RWPE2 (cell line): ENCODE results near the gene ME3.
A peak's percentile ranks its signal among the peaks of the same experiment; 100 is the strongest.

Experiments used
- ATAC-seq: fragments of 200-7000 bp; cut with Tn5 transposase; 3 replicates; pipeline ENCODE4 v1.9.1; 2021; ENCODE audit warnings: low read depth
- DNase-seq: peaks from one replicate; pipeline ENCODE4 v3.0.0-alpha.2; 2020; ENCODE audit warnings: low spot score
- H3K27ac ChIP-seq: fragments of 450-650 bp; 2 replicates; pipeline ENCODE4 v1.5.1; 2017; ENCODE audit warnings: mild to moderate bottlenecking; ENCODE audit not compliant: poor library complexity, severe bottlenecking
- H3K27me3 ChIP-seq: fragments of 250-450 bp; sonication (Bioruptor Pico); 2 replicates; pipeline ENCODE4 v1.5.1; 2021; ENCODE audit warnings: mild to moderate bottlenecking, moderate library complexity; ENCODE audit not compliant: insufficient read depth, poor library complexity, severe bottlenecking
- H3K36me3 ChIP-seq: fragments of 250-450 bp; sonication (Bioruptor Pico); 2 replicates; pipeline ENCODE4 v1.5.1; 2020; ENCODE audit warnings: low read depth, mild to moderate bottlenecking, moderate library complexity
- H3K4me1 ChIP-seq: fragments of 250-450 bp; sonication (Bioruptor Pico); 2 replicates; pipeline ENCODE4 v1.5.1; 2021; ENCODE audit warnings: mild to moderate bottlenecking, moderate library complexity; ENCODE audit not compliant: insufficient read depth, poor library complexity, severe bottlenecking
- H3K4me3 ChIP-seq: fragments of 250-450 bp; sonication (Bioruptor Pico); 2 replicates; pipeline ENCODE4 v1.5.1; 2021; ENCODE audit warnings: mild to moderate bottlenecking, moderate library complexity; ENCODE audit not compliant: severe bottlenecking
- H3K9me3 ChIP-seq: fragments of 250-450 bp; sonication (Bioruptor Pico); 2 replicates; pipeline ENCODE4 v1.5.1; 2021; ENCODE audit warnings: mild to moderate bottlenecking, moderate library complexity; ENCODE audit not compliant: severe bottlenecking
- TF ChIP-seq, protein P1 (sequence below): fragments of 450-650 bp; IDR thresholded peaks from one replicate; pipeline ENCODE4 v1.5.1; 2017; ENCODE audit warnings: mild to moderate bottlenecking, moderate library complexity; ENCODE audit not compliant: poor library complexity, severe bottlenecking

Gene ME3

DNA sequence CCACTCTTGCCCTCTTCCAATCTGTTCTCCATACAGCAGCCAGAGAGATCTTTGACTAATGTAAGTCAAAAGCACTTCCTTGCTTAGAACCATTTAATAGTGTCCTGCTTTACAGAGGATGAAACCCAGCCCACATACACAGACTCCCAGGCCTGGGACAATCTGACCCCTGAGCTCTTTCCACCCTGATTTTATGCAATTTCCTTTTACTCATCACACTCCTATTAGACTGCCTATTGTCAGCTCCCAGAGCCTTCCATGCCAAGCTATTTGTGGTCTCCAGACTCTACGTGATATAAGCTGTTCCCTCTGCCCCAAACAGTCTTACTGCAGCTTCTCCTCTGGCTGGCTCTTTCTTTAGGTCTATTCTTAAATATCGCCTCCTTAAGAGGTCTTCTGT is 28.1 kb downstream of the ME3 start:
- Histone ChIP-seq H3K36me3 (no peaks in the 10 kb centered on the region), H3K4me1 (peaks cover 12% of the 10 kb centered on the region), H3K27ac (peak overlapping the region; percentile 31), H3K9me3 (no peaks in the 10 kb centered on the region), H3K27me3 (no peaks in the 10 kb centered on the region), H3K4me3 (no peak overlapping the region)
- peak; percentile 83 for ATAC-seq
- TF ChIP-seq, protein P1, sequence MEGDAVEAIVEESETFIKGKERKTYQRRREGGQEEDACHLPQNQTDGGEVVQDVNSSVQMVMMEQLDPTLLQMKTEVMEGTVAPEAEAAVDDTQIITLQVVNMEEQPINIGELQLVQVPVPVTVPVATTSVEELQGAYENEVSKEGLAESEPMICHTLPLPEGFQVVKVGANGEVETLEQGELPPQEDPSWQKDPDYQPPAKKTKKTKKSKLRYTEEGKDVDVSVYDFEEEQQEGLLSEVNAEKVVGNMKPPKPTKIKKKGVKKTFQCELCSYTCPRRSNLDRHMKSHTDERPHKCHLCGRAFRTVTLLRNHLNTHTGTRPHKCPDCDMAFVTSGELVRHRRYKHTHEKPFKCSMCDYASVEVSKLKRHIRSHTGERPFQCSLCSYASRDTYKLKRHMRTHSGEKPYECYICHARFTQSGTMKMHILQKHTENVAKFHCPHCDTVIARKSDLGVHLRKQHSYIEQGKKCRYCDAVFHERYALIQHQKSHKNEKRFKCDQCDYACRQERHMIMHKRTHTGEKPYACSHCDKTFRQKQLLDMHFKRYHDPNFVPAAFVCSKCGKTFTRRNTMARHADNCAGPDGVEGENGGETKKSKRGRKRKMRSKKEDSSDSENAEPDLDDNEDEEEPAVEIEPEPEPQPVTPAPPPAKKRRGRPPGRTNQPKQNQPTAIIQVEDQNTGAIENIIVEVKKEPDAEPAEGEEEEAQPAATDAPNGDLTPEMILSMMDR: no peak
- DNase-seq: no peak

DNA sequence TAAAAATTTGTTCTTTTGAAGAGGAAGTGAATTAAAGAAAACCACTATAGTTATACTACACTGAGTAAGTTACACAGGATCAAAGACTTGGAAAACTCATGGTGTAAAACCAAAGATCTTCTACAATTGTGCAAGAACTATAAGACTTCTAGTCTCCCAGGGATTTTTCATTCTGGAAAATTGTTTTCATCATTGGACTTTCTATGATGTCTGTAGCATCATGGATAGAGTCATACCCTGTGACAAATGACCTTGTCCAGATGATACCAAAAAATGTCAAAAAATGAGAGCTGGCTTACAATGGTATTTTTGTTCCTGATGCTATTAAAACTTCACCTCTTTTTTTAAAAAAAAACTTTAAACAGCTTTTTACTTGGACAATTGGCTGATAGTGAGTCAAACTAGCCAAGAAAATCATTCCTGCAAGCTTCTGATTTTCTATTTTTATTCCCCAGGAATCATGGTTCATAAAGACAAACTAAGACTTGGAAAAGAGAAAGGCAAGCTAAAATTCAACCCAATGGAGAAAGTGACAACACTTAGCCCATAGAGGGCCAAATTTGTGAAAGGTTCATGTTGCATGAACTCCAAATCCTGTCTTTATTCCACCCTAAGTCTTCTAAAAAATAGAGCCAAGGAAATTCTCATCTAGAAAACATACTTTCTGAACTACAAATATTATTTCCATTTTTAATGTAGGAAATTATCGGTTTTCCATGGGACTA is 30.7 kb downstream of the ME3 start:
- H3K4me3 ChIP-seq: no peak overlapping the region
- no peaks in the 10 kb centered on the region for H3K36me3 ChIP-seq
- TF ChIP-seq, protein P1: no peak
- no peak for ATAC-seq
- H3K27me3 ChIP-seq: no peaks in the 10 kb centered on the region
- H3K4me1 ChIP-seq: peaks cover 23% of the 10 kb centered on the region
- no peak overlapping the region for H3K27ac ChIP-seq
- no peak for DNase-seq
- H3K9me3 ChIP-seq: no peaks in the 10 kb centered on the region

DNA sequence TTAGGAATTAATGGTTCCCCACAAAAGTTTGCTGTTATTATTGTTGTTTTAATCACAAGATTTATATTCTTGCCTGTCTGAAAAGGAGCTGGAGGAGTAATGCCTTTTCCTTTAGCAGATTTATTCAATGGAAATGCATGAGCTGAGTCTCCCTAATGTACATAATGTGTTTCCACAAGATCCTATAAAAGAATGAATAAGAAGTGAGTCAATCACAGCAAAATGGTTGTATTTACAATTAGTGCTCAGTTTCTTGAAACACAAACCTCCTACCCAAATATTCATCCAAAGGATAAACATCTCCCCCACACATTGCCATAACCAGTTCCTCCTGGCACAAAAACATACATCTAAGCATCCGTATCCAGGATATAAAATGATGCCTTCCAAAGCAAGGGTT is 33.3 kb downstream of the ME3 start:
- no peak for DNase-seq
- no peaks in the 10 kb centered on the region for H3K9me3 ChIP-seq
- peak overlapping the region; percentile 78 for H3K27ac ChIP-seq
- peaks cover 15% of the 10 kb centered on the region for H3K4me1 ChIP-seq
- peak; percentile 91 for ATAC-seq
- H3K27me3 ChIP-seq: no peaks in the 10 kb centered on the region
- H3K4me3 ChIP-seq: no peak overlapping the region
- no peaks in the 10 kb centered on the region for H3K36me3 ChIP-seq
- TF ChIP-seq, protein P1: no peak

DNA sequence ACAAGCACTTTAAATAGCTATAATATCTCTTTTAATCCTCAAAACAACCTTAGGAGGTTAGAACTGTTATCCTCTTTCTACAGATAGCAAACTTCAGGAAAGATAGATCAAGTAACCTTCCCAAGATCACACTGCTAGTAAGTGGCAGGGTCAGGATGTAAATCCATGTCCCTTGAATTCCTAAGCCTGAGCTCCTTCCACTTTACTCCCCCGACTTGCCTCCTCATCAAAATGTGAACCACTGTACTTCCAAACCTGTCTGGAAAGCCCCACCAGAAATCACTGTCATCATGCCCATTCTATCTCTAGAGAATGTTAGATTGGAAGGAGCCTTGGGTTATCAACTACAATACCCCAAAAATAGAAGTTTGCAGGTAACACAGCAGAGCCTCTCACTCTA is 33.7 kb downstream of the ME3 start:
- Histone ChIP-seq H3K9me3 (no peaks in the 10 kb centered on the region), H3K4me1 (peaks cover 14% of the 10 kb centered on the region), H3K27ac (peak overlapping the region; percentile 78), H3K36me3 (no peaks in the 10 kb centered on the region), H3K4me3 (no peak overlapping the region), H3K27me3 (no peaks in the 10 kb centered on the region)
- TF ChIP-seq, protein P1: no peak
- no peak for DNase-seq
- ATAC-seq: peak; percentile 32; the same call in 2 of the 3 replicates

DNA sequence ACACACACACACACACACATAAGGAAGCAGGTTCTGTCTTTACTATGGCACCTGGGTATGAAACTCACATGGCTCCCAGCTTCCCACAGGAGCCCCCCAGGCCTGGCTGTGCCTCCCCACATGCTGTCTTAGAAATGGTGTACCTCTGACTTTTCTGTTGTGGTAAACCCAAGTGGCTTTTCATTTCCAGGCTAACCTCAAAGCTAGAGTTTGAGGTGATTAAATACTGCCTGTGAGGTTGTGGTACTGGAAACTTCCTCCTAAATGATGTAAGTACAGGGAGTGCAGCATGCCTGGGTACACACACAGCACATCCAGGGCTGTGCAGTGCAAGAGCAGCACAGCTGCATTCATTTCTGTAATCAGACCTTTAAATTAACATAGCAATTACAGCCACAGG is 34.4 kb downstream of the ME3 start:
- TF ChIP-seq, protein P1: no peak
- no peak for ATAC-seq
- H3K27me3 ChIP-seq: no peaks in the 10 kb centered on the region

More for the DNA sequence above, 34.4 kb downstream of the ME3 start:
- H3K27ac ChIP-seq: peak overlapping the region; percentile 78
- H3K4me1 ChIP-seq: peaks cover 17% of the 10 kb centered on the region
- H3K4me3 ChIP-seq: no peak overlapping the region
- no peak for DNase-seq
- no peaks in the 10 kb centered on the region for H3K36me3 ChIP-seq
- no peaks in the 10 kb centered on the region for H3K9me3 ChIP-seq
